ENCODE results near the gene TMIGD3.

TMIGD3 gene

DNA sequence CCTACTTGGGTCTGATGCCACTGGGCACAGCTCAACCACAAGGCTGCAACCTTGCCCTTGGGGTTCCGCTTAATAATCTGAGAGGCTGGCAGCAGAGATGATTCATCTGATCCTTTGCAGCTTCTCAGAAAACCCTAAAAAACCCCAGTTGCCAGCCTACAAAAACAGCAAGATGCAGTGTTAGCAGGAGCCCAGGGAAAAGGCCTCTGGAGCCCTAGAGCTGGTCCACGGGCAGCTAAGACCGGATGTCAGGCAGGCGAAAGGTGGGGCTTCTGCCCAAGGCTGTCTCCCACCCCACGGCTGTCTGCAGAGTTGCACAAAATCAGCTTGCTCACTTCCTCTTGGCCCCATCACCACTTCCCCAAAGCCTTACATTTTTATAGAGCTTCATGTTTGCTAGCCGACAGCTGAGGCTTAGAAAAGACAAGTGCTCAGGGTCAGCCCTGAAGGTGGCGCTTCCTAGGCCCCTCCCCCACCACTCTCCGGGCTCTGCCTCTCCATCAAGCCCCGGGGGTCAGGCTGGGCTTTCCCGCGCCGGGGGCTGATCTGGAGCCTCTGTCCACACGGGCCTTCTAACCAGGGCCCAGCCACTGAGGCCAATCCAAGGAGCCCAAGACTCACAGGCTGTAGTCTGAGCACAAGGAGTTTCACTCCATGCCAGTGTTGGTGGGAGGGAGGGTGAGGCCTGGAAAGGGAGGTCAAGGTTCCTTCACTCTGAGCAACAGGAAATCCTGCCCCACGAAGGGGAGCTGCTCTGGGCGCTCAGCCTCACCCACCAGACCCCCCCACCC lies 4.2 kb upstream of the TMIGD3 start:
- DNase-seq, result no peak

GRCh38 chr1:111506561-111506960 lies 3.1 kb upstream of the TMIGD3 start:
- DNase-seq, result no peak

DNA sequence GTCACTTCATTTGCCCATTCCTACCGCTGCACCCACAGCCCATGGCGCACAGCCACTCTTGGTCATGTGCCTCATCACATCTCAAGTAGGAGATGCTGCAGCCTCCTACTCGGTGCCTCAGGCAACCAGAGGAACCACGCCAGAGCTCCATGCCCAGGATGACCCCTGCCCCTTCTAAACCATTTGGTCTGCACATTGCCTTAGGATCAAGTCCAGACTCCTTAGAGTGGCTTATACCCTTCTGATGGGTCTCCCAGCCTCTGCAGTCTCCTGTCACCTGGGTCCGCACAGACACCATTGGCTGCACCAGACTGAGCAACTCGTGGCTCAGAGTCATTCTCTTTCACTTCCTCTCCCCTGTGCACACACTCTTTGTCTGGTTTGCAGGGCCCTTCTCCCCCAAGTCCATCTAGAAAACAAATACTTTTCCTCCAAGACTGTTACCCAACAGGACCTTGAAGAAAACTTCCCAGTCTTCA lies 2.2 kb upstream of the TMIGD3 start:
- no peak for DNase-seq

DNA sequence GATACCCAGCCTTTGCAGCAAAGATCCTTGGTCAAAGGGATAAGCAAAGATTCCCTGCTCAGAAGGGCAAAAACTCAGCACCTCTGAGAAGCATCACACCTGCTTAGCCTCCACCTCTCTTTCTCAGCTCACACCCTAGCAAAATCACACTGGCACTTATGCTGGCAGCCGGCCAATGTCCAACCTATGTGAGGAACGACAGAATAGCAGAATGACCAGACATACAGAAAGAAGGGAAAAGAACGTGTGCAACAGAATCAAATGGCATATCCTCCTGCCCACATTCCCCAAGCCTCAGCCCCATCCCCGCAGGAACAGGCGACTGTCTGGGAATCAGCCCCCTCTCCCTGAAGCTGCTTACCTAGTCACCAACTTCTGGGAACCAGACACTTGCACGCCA lies 664 bp upstream of the TMIGD3 start:
- DNase-seq, result no peak

DNA sequence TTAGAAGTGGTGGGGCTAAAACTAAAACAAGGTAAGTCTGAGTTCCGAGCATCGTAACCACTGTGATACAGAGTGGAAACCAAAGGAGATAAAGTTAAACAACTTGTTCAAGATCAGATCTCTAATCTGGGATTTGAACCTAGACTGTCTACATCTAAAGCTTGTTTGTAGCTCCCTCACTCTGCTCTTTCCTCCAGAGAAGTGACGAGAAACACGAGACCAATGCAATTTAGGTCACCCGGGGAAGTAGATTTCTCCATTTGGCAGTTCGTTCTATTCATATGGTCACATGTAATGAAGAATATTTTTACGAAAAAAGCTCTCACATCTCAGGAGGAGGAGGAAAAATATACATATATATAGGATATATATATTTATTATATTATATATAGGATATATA lies 1.8 kb downstream of the TMIGD3 start:
- DNase-seq, result no peak

- DNase-seq, result no peak
Measured at GRCh38 chr1:111499026-111499785, 4.2 kb downstream of the TMIGD3 start.

GRCh38 chr1:111497592-111497991 lies 5.8 kb downstream of the TMIGD3 start:
- no peak for DNase-seq

GRCh38 chr1:111496398-111496797 lies 7.0 kb downstream of the TMIGD3 start:
- DNase-seq, result no peak

DNA sequence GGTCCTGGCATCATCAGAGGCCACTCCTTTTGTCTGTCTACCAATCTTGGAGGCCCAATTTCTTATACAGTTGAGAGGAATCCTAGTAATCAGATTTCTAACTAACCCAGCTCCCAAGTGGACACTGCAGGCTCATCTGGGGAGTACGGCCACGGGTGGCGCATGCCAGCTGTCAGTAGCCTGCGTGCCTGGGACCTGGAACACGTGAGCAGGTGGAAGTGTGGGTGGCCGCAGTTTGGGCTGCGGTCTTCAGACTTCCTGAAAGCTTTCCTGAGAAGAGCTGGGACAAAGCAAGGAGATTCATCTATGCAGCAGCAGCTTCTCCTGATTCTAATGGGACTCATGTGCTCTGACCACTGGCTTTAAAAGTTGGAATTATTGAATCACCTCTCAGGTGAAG lies 12.4 kb downstream of the TMIGD3 start:
- DNase-seq, result no peak

GRCh38 chr1:111490220-111490619 lies 13.2 kb downstream of the TMIGD3 start:
- DNase-seq, result no peak

DNA sequence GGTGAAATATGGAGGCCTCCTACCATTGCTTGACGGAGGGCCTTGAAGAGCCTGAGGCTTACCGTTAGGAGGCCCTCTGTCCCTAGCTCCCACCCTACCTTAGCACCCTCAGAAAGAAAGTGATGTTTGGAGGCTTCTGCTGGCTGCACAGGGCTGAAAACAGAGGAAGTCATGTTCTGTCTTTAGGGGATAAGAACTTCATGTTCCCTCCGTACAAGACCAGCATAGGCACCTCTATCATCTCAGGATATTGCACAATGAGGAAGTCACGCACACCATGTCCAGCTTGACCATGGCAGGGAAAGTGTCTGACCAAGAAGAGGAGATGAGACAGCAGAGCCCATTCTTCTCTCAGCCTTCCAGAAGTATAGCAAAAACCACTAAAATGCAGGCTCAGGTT lies 13.8 kb downstream of the TMIGD3 start:
- no peak for DNase-seq

- no peak for DNase-seq
Measured at GRCh38 chr1:111488669-111489068, 14.8 kb downstream of the TMIGD3 start.

- DNase-seq, result no peak
Measured at GRCh38 chr1:111487133-111487532, 16.3 kb downstream of the TMIGD3 start.

- no peak for DNase-seq
Measured at GRCh38 chr1:111486431-111486830, 17.0 kb downstream of the TMIGD3 start.

GRCh38 chr1:111484391-111485026 lies 18.9 kb downstream of the TMIGD3 start:
- DNase-seq, result no peak

GRCh38 chr1:111483876-111484275 lies 19.6 kb downstream of the TMIGD3 start:
- no peak for DNase-seq

GRCh38 chr1:111483166-111483565 lies 20.3 kb downstream of the TMIGD3 start:
- no peak for DNase-seq

- peak; percentile 18 for DNase-seq
Measured at GRCh38 chr1:111481387-111482221, 21.8 kb downstream of the TMIGD3 start.

- DNase-seq, result no peak
Measured at GRCh38 chr1:111480674-111481073, 22.8 kb downstream of the TMIGD3 start.

- DNase-seq, result no peak
Measured at GRCh38 chr1:111476761-111477309, 26.6 kb downstream of the TMIGD3 start.

- DNase-seq, result no peak
Measured at GRCh38 chr1:111476214-111476613, 27.2 kb downstream of the TMIGD3 start.

GRCh38 chr1:111475701-111476100 lies 27.7 kb downstream of the TMIGD3 start:
- no peak for DNase-seq

GRCh38 chr1:111474521-111474920 lies 28.9 kb downstream of the TMIGD3 start:
- DNase-seq, result no peak

All from NCI-H1105 treated with DMSO at 0.1 percent for 48 hours (cell line).